GM12878 (cell line): ENCODE measurements around the gene N4BP2L2. TPM values are rescaled to one million over a fixed set of nuclear protein-coding genes. Genes with fewer than 3 reads are reported as not detected.

Experiments used
- BACH1 ChIP-seq: fragments of 450-650 bp; IDR thresholded peaks from 2 replicates; pipeline ENCODE4 v1.6.1; 2017; ENCODE audit warnings: mild to moderate bottlenecking, borderline replicate concordance
- BHLHE40 ChIP-seq, 2 experiments: fragments of 450-650 bp in 1 of 2; IDR thresholded peaks; 2 replicates each; pipeline ENCODE4 v1.6.1; 2011 to 2017; ENCODE audit warnings: low read depth in 2 of 2, borderline replicate concordance in 1 of 2, improper control_type of control experiment in 1 of 2, low read length in 1 of 2, mild to moderate bottlenecking in 1 of 2
- CTCF ChIP-seq, 3 experiments: IDR thresholded peaks in 2 of 3; conservative IDR thresholded peaks in 1 of 3; 2 replicates each; pipeline ENCODE4 v1.5.1; 2011; ENCODE audit warnings: low read depth in 3 of 3, low read length in 3 of 3, mild to moderate bottlenecking in 3 of 3, control low read depth in 2 of 3, moderate library complexity in 2 of 3, inconsistent platforms in 1 of 3, mixed read lengths in 1 of 3; ENCODE audit not compliant: control insufficient read depth in 2 of 3, insufficient read depth in 1 of 3; ENCODE audit errors: extremely low read depth in 1 of 3
- EGR1 ChIP-seq, 2 experiments: IDR thresholded peaks; 1 replicate in 1 of 2; 2 replicates in 1 of 2; pipeline ENCODE4 v1.6.1; 2011 to 2012; ENCODE audit warnings: low read depth in 2 of 2, low read length in 2 of 2, borderline replicate concordance in 1 of 2, mild to moderate bottlenecking in 1 of 2, moderate library complexity in 1 of 2
- EP300 ChIP-seq, 2 experiments: fragments of 150-350 bp in 1 of 2; IDR thresholded peaks; 2 replicates each; pipeline ENCODE4 v1.6.1; 2011 to 2012; ENCODE audit warnings: low read depth in 2 of 2, low read length in 2 of 2, borderline replicate concordance in 1 of 2, improper control_type of control experiment in 1 of 2, inconsistent platforms in 1 of 2; ENCODE audit not compliant: control insufficient read depth in 1 of 2
- ESRRA ChIP-seq: IDR thresholded peaks from 2 replicates; pipeline ENCODE4 v1.6.1; 2012; ENCODE audit warnings: mild to moderate bottlenecking, low read length, improper control_type of control experiment
- IKZF1 ChIP-seq: fragments of 450-650 bp; conservative IDR thresholded peaks from 2 replicates; pipeline ENCODE4 v1.6.1; 2017; ENCODE audit warnings: antibody characterized with exemption, mild to moderate bottlenecking
- IKZF2 ChIP-seq, 2 experiments: fragments of 450-650 bp; IDR thresholded peaks; 2 replicates each; pipeline ENCODE4 v1.6.1; 2017; ENCODE audit warnings: mild to moderate bottlenecking in 2 of 2, moderate library complexity in 2 of 2
- JUND ChIP-seq: IDR thresholded peaks from 2 replicates; pipeline ENCODE4 v1.6.1; 2012; ENCODE audit warnings: low read depth, mild to moderate bottlenecking, low read length, improper control_type of control experiment, moderate library complexity
- MEF2A ChIP-seq: IDR thresholded peaks from 2 replicates; pipeline ENCODE4 v1.6.1; 2011; ENCODE audit warnings: low read depth, mild to moderate bottlenecking, low read length, moderate library complexity; ENCODE audit not compliant: insufficient read depth
- MLLT1 ChIP-seq: fragments of 450-650 bp; IDR thresholded peaks from 2 replicates; pipeline ENCODE4 v1.6.1; 2016; ENCODE audit warnings: mild to moderate bottlenecking
- PML ChIP-seq: IDR thresholded peaks from 2 replicates; pipeline ENCODE4 v1.6.1; 2012; ENCODE audit warnings: low read length, inconsistent platforms
- RBBP5 ChIP-seq: fragments of 200-600 bp; sonication (generic); conservative IDR thresholded peaks from 2 replicates; pipeline ENCODE4 v1.6.1; 2016
- SIX5 ChIP-seq: IDR thresholded peaks from 2 replicates; pipeline ENCODE4 v1.6.1; 2011; ENCODE audit warnings: mild to moderate bottlenecking, low read depth, low read length, moderate library complexity; ENCODE audit not compliant: severe bottlenecking
- STAT3 ChIP-seq: IDR thresholded peaks from 2 replicates; pipeline ENCODE4 v1.6.1; 2011; ENCODE audit warnings: low read depth, low read length, improper control_type of control experiment
- YBX1 ChIP-seq: fragments of 450-650 bp; IDR thresholded peaks from 2 replicates; pipeline ENCODE4 v1.6.1; 2016; ENCODE audit warnings: antibody characterized with exemption
- ZNF207 ChIP-seq: fragments of 450-650 bp; IDR thresholded peaks from 2 replicates; pipeline ENCODE4 v1.6.1; 2014; ENCODE audit warnings: antibody characterized with exemption, mild to moderate bottlenecking, borderline replicate concordance
- ZNF217 ChIP-seq: fragments of 450-650 bp; IDR thresholded peaks from 2 replicates; pipeline ENCODE4 v1.6.1; 2017; ENCODE audit warnings: antibody characterized with exemption, mild to moderate bottlenecking
- polyA plus RNA-seq, 11 experiments: library from polyadenylated mRNA; depleted of rRNA in 4 of 11; unstranded in 6 of 11; stranded (reverse) in 5 of 11; fragments of >200 nt; fragmentation: Nextera tagmentation in 4 of 11; fragmentation: Illumina TruSeq in 1 of 11; extraction: Ambion mirVana in 4 of 11; extraction: Trizol in 1 of 11; gene quantifications; 1 replicate in 1 of 11; 2 replicates in 10 of 11; pipeline versions ENCODE4 v1.2.1 to v1.2.3, GENCODE V29; 2011 to 2016; ENCODE audit warnings: inconsistent platforms in 2 of 11, missing spikeins in 2 of 11, low read depth in 1 of 11
- total RNA-seq, 4 experiments: library from RNA; depleted of rRNA in 3 of 4; stranded (reverse); fragments of >200 nt in 3 of 4; fragmentation: Illumina TruSeq in 1 of 4; extraction: Trizol in 1 of 4; gene quantifications; 2 replicates each; pipeline versions ENCODE4 v1.2.1 to v1.2.3, GENCODE V29; 2013 to 2021
- TF ChIP-seq, protein P1 (sequence below): fragments of 450-650 bp; IDR thresholded peaks from 2 replicates; pipeline ENCODE4 v1.6.1; 2017; ENCODE audit warnings: mild to moderate bottlenecking, moderate library complexity

Gene N4BP2L2
- total and polyA plus RNA-seq, 10 of the 15 experiments (the other 5 are each of a cell fraction or from before 2014, with no cell fraction given) = 41.7 to 87.1 (median 61.2) TPM

- TF ChIP-seq, protein P1, sequence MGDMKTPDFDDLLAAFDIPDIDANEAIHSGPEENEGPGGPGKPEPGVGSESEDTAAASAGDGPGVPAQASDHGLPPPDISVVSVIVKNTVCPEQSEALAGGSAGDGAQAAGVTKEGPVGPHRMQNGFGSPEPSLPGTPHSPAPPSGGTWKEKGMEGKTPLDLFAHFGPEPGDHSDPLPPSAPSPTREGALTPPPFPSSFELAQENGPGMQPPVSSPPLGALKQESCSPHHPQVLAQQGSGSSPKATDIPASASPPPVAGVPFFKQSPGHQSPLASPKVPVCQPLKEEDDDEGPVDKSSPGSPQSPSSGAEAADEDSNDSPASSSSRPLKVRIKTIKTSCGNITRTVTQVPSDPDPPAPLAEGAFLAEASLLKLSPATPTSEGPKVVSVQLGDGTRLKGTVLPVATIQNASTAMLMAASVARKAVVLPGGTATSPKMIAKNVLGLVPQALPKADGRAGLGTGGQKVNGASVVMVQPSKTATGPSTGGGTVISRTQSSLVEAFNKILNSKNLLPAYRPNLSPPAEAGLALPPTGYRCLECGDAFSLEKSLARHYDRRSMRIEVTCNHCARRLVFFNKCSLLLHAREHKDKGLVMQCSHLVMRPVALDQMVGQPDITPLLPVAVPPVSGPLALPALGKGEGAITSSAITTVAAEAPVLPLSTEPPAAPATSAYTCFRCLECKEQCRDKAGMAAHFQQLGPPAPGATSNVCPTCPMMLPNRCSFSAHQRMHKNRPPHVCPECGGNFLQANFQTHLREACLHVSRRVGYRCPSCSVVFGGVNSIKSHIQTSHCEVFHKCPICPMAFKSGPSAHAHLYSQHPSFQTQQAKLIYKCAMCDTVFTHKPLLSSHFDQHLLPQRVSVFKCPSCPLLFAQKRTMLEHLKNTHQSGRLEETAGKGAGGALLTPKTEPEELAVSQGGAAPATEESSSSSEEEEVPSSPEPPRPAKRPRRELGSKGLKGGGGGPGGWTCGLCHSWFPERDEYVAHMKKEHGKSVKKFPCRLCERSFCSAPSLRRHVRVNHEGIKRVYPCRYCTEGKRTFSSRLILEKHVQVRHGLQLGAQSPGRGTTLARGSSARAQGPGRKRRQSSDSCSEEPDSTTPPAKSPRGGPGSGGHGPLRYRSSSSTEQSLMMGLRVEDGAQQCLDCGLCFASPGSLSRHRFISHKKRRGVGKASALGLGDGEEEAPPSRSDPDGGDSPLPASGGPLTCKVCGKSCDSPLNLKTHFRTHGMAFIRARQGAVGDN = peak; percentile 69
- peak; percentile 92 for TF ChIP-seq IKZF2 (IDR thresholded peaks at IDR 0.05)
- TF ChIP-seq RBBP5 = no peak
- peak in 1 of 2 experiments; percentile 92; a peak in 2 of 3 replicates for TF ChIP-seq EGR1 (IDR thresholded peaks at IDR 0.05; ENCODE audit: borderline replicate concordance in 1 of 2, low read depth in 2 of 2, low read length in 2 of 2)
- TF ChIP-seq CTCF (IDR thresholded peaks at IDR 0.05 in 2 of 3, conservative IDR thresholded peaks at IDR 0.05 in 1 of 3; ENCODE audit: control insufficient read depth in 2 of 3, extremely low read depth in 1 of 3, insufficient read depth in 1 of 3, low read depth in 3 of 3, low read length in 3 of 3) = no peak
- 0 out of 2 replicates have a peak, but pooled peaks have one; percentile 54 for TF ChIP-seq JUND
- TF ChIP-seq MLLT1 = 0 out of 2 replicates have a peak, but pooled peaks have one; percentile 20
- TF ChIP-seq ZNF217 = no peak
- no peak for TF ChIP-seq SIX5
- no peak for TF ChIP-seq STAT3
- no peak for TF ChIP-seq MEF2A
- TF ChIP-seq BACH1 = peak; percentile 87
- peak in 1 of 2 experiments; percentile 36; a peak in 1 of 4 replicates for TF ChIP-seq EP300 (IDR thresholded peaks at IDR 0.05; ENCODE audit: borderline replicate concordance in 1 of 2, control insufficient read depth in 1 of 2, low read depth in 2 of 2, low read length in 2 of 2)
- TF ChIP-seq PML = no peak
- TF ChIP-seq ESRRA = no peak
- TF ChIP-seq BHLHE40 (IDR thresholded peaks at IDR 0.05; ENCODE audit: borderline replicate concordance in 1 of 2, low read depth in 2 of 2, low read length in 1 of 2) = peak; percentile 82 to 94
- no peak for TF ChIP-seq YBX1
- TF ChIP-seq IKZF1 = peak; percentile 96
- 0 out of 2 replicates have a peak, but pooled peaks have one; percentile 41 for TF ChIP-seq ZNF207
Observed at GRCh38 chr13:32427852-32428580, 110.6 kb downstream of the N4BP2L2 start, which contains the start of gene N4BP2L1 (continued).
